ENCODE results near the gene H2BK1.

Gene H2BK1

GRCh38 chr7:151167197-151167961 is 42.9 kb downstream of the H2BK1 start, which contains the start of gene GBX1:
Gene GBX1 (minus strand): TSS chr7:151167694. CDS start chr7:151167548, 146 bp downstream.
- TF ChIP-seq GATA3 (IDR thresholded peaks at IDR 0.05; ENCODE audit: low read depth, low read length) (no peak), GATA2 (IDR thresholded peaks at IDR 0.05; ENCODE audit: low read depth, low read length) (no peak)

GRCh38 chr7:151166629-151167196 is 43.6 kb downstream of the H2BK1 start:
- no peak for TF ChIP-seq GATA3 (IDR thresholded peaks at IDR 0.05; ENCODE audit: low read depth, low read length)
- TF ChIP-seq GATA2 (IDR thresholded peaks at IDR 0.05; ENCODE audit: low read depth, low read length): no peak

- TF ChIP-seq GATA3 (IDR thresholded peaks at IDR 0.05; ENCODE audit: low read depth, low read length) (no peak), GATA2 (IDR thresholded peaks at IDR 0.05; ENCODE audit: low read depth, low read length) (no peak)
Observed at GRCh38 chr7:151161757-151162156, 48.5 kb downstream of the H2BK1 start.

Measured in SH-SY5Y (cell line).